ENCODE data around the gene ORM2.

DNA sequence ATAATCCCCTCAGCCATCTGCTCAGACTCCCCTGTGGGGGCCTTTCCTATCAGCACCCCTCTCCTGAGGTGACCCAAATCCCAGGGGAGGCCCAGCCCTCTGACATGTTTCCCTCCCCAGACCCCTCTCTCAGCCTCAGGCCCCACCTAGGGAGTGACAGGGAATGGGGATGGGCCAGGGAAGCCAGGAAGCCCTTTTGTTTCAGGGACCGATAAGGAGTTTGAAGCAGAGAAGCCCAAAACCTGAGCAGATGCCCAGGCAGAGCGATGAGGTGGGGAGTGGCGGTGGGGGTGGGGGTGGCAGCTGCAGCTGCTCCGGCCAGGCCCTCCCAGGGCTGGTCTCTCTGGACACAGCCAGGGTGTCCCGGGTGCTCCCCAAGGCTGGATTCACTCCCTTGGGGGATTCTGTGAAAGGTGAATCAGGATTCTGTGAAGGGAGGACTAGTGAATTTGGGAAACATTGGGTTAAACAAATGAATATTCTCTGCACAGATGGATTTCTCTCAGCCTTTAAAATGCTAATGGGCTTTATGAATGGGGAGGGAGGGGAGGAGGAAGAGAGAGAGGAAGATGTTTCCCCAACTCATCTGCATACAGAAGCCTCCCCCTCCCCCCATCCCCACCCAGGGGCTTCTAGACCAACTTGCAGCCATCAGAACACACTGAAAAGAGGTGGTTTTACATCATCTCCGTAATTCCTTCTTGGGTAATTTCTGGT lies 40.7 kb downstream of the ORM2 start:
- TF ChIP-seq, protein P1, sequence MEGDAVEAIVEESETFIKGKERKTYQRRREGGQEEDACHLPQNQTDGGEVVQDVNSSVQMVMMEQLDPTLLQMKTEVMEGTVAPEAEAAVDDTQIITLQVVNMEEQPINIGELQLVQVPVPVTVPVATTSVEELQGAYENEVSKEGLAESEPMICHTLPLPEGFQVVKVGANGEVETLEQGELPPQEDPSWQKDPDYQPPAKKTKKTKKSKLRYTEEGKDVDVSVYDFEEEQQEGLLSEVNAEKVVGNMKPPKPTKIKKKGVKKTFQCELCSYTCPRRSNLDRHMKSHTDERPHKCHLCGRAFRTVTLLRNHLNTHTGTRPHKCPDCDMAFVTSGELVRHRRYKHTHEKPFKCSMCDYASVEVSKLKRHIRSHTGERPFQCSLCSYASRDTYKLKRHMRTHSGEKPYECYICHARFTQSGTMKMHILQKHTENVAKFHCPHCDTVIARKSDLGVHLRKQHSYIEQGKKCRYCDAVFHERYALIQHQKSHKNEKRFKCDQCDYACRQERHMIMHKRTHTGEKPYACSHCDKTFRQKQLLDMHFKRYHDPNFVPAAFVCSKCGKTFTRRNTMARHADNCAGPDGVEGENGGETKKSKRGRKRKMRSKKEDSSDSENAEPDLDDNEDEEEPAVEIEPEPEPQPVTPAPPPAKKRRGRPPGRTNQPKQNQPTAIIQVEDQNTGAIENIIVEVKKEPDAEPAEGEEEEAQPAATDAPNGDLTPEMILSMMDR (IDR thresholded peaks at IDR 0.05): no peak
- TF ChIP-seq POLR2A (IDR thresholded peaks at IDR 0.05): no peak
